Right renal pelvis (tissue), 4 donors: ENCODE results near the gene MXRA7. TPM values are rescaled to one million over a fixed set of nuclear protein-coding genes. Genes with fewer than 3 reads are reported as not detected.
A peak's percentile ranks its signal among the peaks of the same experiment; 100 is the strongest.
"Not testable (repeated sequence)": the region's sequence is repeated elsewhere in the genome, so short reads cannot be mapped to it uniquely, and the experiment has no call there.

Experiments used
- DNase-seq, 4 donors: peaks; one replicate each; pipeline ENCODE4 v3.0.0-alpha.2; 2013; ENCODE audit warnings: low read depth in 4 of 4, low spot score in 3 of 4, missing footprints in 1 of 4
- polyA plus RNA-seq, 4 donors: library from polyadenylated mRNA; unstranded; fragments of 120-200 nt; gene quantifications; one replicate each; pipeline ENCODE4 v1.2.1, GENCODE V29; 2013; ENCODE audit not compliant: insufficient read length in 4 of 4

Gene MXRA7
- polyA plus RNA-seq, 4 donors, result 107 to 127 (median 118) TPM

DNA sequence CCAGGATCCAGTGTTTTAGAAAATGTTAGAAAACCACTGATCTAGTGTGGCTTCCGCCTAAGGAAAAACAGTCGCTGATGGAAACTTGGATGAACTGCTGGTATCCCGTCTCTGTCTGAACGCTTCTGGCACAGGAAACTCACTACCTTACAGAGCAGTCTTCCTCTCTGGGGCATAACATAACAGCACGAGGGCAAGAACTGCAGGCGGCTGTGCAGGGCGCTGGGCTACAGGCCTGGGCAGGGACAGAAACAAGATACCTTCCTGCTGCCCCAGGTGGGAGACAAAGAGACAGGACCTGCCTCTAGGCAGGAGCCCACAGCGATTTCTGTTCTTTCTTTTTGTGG is 10.5 kb downstream of the MXRA7 start:
- no peak for DNase-seq

DNA sequence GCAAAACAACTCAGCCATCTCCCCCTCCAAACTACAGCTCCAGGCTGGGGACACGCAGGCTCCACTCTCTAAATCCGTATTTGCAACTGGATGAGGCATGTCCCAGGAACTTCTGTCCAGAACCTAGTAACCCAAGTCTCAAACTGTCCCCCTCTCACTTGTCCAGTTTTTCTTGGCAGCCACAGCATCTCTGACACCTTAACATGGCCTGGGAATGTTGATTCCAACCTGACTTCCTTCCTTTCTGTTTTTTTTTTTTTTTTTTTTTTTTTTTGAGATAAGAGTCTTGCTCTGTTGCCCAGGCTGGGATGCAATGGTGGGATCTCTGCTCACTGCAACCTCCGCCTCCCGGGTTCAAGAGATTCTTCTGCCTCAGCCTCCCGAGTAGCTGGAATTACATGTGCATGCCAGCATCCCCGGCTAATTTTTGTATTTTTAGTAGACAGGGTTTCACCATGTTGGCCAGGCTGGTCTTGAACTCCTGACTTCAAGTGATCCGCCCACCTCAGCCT is 12.2 kb downstream of the MXRA7 start:
- not testable (repeated sequence) for DNase-seq

- no peak for DNase-seq
Observed at GRCh38 chr17:76697702-76698465, 12.9 kb downstream of the MXRA7 start.

GRCh38 chr17:76696763-76697701 is 13.7 kb downstream of the MXRA7 start:
- DNase-seq, result no peak

DNA sequence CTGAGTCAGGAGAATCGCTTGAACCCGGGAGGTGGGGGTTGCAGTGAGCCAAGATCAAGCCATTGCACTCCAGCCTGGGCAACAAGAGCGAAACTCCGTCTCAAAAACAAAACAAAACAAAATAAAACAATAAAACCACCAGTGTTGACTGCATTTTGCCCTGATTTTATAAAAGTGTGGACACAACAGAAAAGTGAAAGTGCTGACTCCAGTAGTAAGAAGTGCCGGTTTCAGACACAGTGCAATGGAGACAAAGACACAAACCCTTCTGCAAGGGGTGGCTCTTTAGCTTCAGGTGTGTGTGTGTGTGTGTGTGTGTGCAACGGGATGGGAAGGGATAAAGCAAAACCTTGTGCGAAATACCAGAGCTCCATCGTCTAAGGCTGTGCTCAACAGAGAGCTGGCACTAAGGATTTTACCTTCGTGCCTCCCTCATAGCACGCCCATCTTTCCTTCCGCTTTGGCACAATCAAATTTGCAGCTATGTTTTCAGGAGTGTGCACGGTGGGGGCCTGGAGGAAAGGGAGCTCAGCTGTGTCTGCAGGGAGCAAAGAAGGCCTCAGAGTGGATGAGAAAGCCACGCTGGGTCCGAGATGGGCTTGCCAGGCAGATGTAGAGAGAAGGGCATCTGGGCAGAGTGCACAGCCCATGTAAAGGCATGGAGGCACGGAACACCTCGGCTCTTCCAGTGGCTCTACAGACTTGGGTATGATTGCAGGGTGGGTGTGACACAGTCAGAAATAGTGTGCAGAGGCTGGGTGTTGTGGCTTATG is 15.5 kb downstream of the MXRA7 start:
- no peak for DNase-seq

- no peak for DNase-seq
Observed at GRCh38 chr17:76691379-76692191, 19.2 kb downstream of the MXRA7 start.

- DNase-seq, result no peak
Observed at GRCh38 chr17:76690596-76691280, 20.0 kb downstream of the MXRA7 start.

GRCh38 chr17:76689859-76690258 is 20.9 kb downstream of the MXRA7 start:
- DNase-seq, result no peak

- no peak for DNase-seq
Observed at GRCh38 chr17:76688165-76688622, 22.6 kb downstream of the MXRA7 start.

DNA sequence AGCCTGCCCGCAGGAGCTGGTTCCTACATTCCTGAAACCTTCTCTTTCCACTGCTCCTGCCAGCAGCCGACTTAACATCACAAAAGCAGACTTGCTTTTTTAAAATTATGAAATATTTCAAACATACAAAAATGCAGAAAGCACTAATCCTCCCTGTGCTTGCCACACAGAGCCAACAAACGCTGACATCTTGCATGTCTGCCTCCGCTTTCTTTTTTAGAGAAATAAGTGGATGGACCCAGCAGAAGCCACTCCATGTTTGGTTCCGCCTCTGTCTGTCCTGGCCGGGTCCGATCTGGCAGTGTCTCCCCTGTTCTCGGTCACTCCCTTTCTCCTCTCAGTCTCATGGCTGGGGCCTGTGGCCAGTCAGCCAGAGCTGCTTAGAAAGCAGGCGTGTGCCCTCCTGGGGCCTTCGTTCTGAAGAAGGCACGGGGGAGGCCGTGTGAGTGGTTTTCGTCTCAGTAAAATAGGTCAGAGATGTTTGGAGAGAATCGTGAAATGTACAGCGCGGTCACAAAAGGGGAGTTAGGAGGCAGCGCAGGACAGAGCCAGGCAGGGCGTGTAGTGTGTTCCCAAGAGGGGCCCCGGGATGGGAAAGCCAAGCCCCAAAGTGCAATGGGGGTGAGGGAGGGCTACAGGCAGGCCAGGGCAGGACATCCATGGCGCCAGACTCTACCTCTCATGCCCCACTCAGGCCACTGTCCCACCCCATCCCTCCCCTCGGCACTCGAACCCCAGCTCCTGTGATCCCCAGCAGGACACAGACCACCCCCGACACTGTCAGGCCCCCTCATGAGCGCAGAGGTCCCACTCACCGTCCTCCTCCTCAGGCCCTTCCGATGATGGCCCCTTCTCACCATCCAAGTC is 23.2 kb downstream of the MXRA7 start:
- DNase-seq, result no peak

GRCh38 chr17:76686538-76687297 is 24.0 kb downstream of the MXRA7 start:
- peak in 2 of 4 donors; percentile 73 to 76 for DNase-seq

DNA sequence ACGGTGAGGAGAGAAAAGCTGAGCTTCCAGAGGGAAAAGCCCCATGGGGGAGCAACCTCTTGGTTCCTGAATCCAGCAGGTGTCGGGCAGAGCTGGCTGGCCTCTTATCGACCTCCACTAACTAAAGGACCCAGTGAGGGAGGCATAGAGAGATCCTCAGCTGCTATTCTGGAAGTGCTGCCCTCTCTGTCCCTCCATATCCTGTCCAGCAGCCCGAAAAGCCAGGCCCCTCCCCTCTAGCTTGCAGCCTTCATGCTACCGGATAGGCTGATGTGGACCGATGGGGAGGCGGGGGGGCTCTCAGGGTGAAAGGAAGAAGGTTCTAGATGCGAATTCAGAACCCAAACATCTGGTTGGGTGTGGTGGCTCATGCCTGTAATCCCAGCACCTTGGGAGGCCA is 24.9 kb downstream of the MXRA7 start:
- DNase-seq, result no peak

GRCh38 chr17:76685366-76685765 is 25.4 kb downstream of the MXRA7 start:
- no peak for DNase-seq

DNA sequence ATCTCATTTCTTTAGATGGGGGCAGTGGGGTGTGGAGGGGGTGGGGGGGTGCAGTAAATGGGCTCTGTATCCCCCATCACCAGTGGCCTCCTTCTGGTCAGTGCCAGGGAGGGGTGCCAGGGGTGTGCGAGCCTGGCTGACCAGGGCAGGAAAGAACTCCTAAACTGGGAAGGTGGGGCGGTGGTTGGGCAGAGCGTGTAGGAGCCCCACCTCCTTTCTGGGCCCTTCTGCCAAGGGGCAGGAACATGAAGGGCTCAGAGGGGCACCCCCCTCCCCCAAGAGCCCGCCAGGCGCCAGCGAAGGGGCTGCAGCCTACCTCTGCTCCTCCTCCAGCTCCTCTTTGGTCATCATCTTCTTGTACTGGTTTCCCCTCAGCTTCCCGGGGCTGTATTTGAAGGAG is 26.0 kb downstream of the MXRA7 start:
- no peak for DNase-seq

GRCh38 chr17:76683921-76684745 is 26.6 kb downstream of the MXRA7 start:
- DNase-seq, result no peak

DNA sequence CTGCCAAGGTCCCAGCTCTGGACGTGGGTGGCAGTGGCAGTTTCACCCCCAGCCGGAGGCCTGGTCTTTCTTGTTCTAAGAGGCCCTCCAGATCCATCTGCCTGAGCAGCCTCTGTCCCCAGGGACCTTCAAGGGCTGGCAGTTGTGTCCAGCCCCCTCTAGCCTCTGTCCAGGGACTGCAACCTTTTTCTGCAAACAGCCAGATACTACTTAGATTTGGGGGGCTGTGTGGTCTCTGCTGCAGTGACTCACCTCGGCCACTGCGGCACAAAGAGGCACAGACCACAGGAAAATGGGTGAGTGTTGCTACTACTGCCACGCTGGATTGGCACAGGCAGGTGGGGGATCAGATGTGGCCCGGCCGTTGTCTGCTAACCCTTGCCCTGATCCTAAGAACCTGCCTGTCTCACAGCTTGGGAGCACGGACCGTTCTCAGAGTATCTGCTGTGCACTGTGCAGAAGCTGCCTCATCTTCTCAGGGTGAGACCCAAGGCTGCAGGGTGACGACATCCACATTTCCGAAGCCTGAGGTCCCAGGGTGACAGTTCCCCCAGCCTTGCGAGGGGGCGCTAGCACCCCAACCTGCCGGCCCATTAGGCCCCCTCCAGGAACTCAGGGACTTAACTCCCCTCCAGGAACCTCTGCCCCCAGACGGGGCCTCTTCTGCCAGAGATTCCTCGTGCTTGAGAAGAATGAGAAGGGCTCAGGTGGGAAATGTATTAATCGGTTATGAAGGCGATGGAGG is 27.6 kb downstream of the MXRA7 start:
- DNase-seq, result no peak
